RWPE1 (cell line): Measurements from ENCODE around the gene CTIF.

Experiments used
- CTCF ChIA-PET: fragments of 350-600 bp; sonication (Branson Sonifier 250); formaldehyde crosslinking; extraction: SDS; loops from one replicate; lab custom pipeline; 2021; lab: Yijun Ruan, JAX
- POLR2A ChIA-PET: fragments of 400-600 bp; formaldehyde crosslinking; extraction: SDS; loops from one replicate; lab custom pipeline; 2020; ENCODE audit warnings: antibody characterized with exemption; ENCODE audit not compliant: low non-redundant PET; lab: Yijun Ruan, JAX
- DNase-seq: peaks from one replicate; pipeline ENCODE4 v3.0.0; 2012; ENCODE audit warnings: low spot score
- H3K27ac ChIP-seq: fragments of 450-650 bp; 2 replicates; pipeline ENCODE4 v1.5.1; 2017
- CTCF ChIP-seq: fragments of 450-650 bp; conservative IDR thresholded peaks from 2 replicates; pipeline ENCODE4 v1.5.1; 2017; ENCODE audit warnings: low read depth, mild to moderate bottlenecking

The CTIF gene

GRCh38 chr18:48815581-48816324, 276.9 kb downstream of the CTIF start:
- TF ChIP-seq CTCF = no peak
- ChIA-PET CTCF (no interaction called here), POLR2A (no interaction called here)
- no peak overlapping the region for H3K27ac ChIP-seq
- no peak for DNase-seq

GRCh38 chr18:48816554-48816953, 277.7 kb downstream of the CTIF start:
- POLR2A ChIA-PET = no interaction called here
- DNase-seq = no peak
- H3K27ac ChIP-seq = no peak overlapping the region
- CTCF ChIA-PET = no interaction called here
- TF ChIP-seq CTCF = no peak

GRCh38 chr18:48817021-48817461, 278.2 kb downstream of the CTIF start:
- H3K27ac ChIP-seq = no peak overlapping the region
- CTCF ChIA-PET = no interaction called here
- POLR2A ChIA-PET = no interaction called here
- DNase-seq = no peak
- no peak for TF ChIP-seq CTCF

- ChIA-PET POLR2A (no interaction called here), CTCF (interaction anchor here (0.7 kb wide), 1 partner anchor 48 kb away, joined by 3 read pairs; no protein-coding TSS in a partner anchor)
- peak overlapping the region; percentile 27; the same call in 1 of the 2 replicates for H3K27ac ChIP-seq
- TF ChIP-seq CTCF = no peak
- no peak for DNase-seq
Measured at GRCh38 chr18:48818329-48819254, 279.8 kb downstream of the CTIF start.

- CTCF ChIA-PET = interaction anchor here (0.7 kb wide), 1 partner anchor 47 kb away, joined by 3 read pairs; no protein-coding TSS in a partner anchor
- H3K27ac ChIP-seq = peak overlapping the region; percentile 27; the same call in 1 of the 2 replicates
- POLR2A ChIA-PET = no interaction called here
- no peak for DNase-seq
- TF ChIP-seq CTCF = no peak
Measured at GRCh38 chr18:48819276-48819675, 280.4 kb downstream of the CTIF start.

GRCh38 chr18:48819781-48820482, 281.1 kb downstream of the CTIF start:
- H3K27ac ChIP-seq = peak overlapping the region; percentile 27; the same call in 1 of the 2 replicates
- CTCF ChIA-PET = no interaction called here
- no peak for DNase-seq
- POLR2A ChIA-PET = no interaction called here
- no peak for TF ChIP-seq CTCF
